GM10266 (cell line): ENCODE results near the gene MUC6.

Experiments used
- DNase-seq: peaks from one replicate; pipeline ENCODE4 v3.0.0; 2012; ENCODE audit errors: extremely low spot score
- CTCF ChIP-seq: IDR thresholded peaks from 2 replicates; pipeline ENCODE4 v1.5.1; 2012; ENCODE audit warnings: mild to moderate bottlenecking, low read depth; ENCODE audit not compliant: control insufficient read depth, insufficient read depth; ENCODE audit errors: missing control alignments

MUC6 gene

GRCh38 chr11:1082728-1083620 lies 46.5 kb upstream of the MUC6 start:
- no peak for TF ChIP-seq CTCF
- no peak for DNase-seq

GRCh38 chr11:1082346-1082727 lies 45.8 kb upstream of the MUC6 start:
- no peak for TF ChIP-seq CTCF
- DNase-seq = no peak

- TF ChIP-seq CTCF = no peak
- no peak for DNase-seq
Measured at GRCh38 chr11:1081601-1082311, 45.2 kb upstream of the MUC6 start.

- TF ChIP-seq CTCF = no peak
- no peak for DNase-seq
Measured at GRCh38 chr11:1078191-1078601, 41.7 kb upstream of the MUC6 start.

- no peak for DNase-seq
- TF ChIP-seq CTCF = no peak
Measured at GRCh38 chr11:1077417-1078119, 41.0 kb upstream of the MUC6 start.

GRCh38 chr11:1077033-1077416 lies 40.5 kb upstream of the MUC6 start:
- no peak for DNase-seq
- TF ChIP-seq CTCF = no peak

GRCh38 chr11:1076061-1076665 lies 39.6 kb upstream of the MUC6 start:
- TF ChIP-seq CTCF = no peak
- no peak for DNase-seq
